ENCODE measurements around the gene ZFPM1.

- TF ChIP-seq EZH2 (IDR thresholded peaks at IDR 0.05; ENCODE audit: borderline replicate concordance, low read length): no peak
- no peak for TF ChIP-seq CTCF (conservative IDR thresholded peaks at IDR 0.05 in 1 of 2, IDR thresholded peaks at IDR 0.05 in 1 of 2; ENCODE audit: extremely low read depth in 1 of 2, insufficient read depth in 1 of 2, low read depth in 1 of 2, low read length in 2 of 2)
Measured at GRCh38 chr16:88508868-88509748, 56.0 kb downstream of the ZFPM1 start.
